K562 (cell line): ENCODE data around the gene PLCD4. TPM values are rescaled to one million over a fixed set of nuclear protein-coding genes. Genes with fewer than 3 reads are reported as not detected.

Experiments used
- ARHGAP35 ChIP-seq: fragments of 450-650 bp; IDR thresholded peaks from 2 replicates; pipeline ENCODE4 v1.6.1; 2018; ENCODE audit not compliant: partially characterized antibody
- C11orf30 ChIP-seq: fragments of 450-650 bp; IDR thresholded peaks from 2 replicates; pipeline ENCODE4 v1.6.1; 2016; ENCODE audit warnings: low read depth, mild to moderate bottlenecking
- CREB1 ChIP-seq, 2 experiments: sonication (generic) in 1 of 2; formaldehyde crosslinking in 1 of 2; IDR thresholded peaks; 2 replicates each; pipeline versions ENCODE4 v1.6.1 to v1.8.0; 2012 to 2022; ENCODE audit warnings: inconsistent platforms in 1 of 2, mild to moderate bottlenecking in 1 of 2, missing genetic modification reagents in 1 of 2, moderate library complexity in 1 of 2
- ETV5 ChIP-seq: sonication (generic); formaldehyde crosslinking; IDR thresholded peaks from 2 replicates; pipeline ENCODE4 v1.4.0; 2020; ENCODE audit warnings: low read depth, mild to moderate bottlenecking, missing genetic modification reagents
- HDGF ChIP-seq: fragments of 450-650 bp; IDR thresholded peaks from 2 replicates; pipeline ENCODE4 v1.6.1; 2016
- MTF1 ChIP-seq: fragments of 250-450 bp; sonication (Bioruptor Pico); IDR thresholded peaks from 2 replicates; pipeline ENCODE4 v1.9.0; 2021; ENCODE audit warnings: moderate library complexity, mild to moderate bottlenecking, inconsistent platforms, borderline replicate concordance
- ZBTB8A ChIP-seq: fragments of 450-650 bp; IDR thresholded peaks from 2 replicates; pipeline ENCODE4 v1.6.1; 2018; ENCODE audit warnings: mild to moderate bottlenecking, moderate library complexity; ENCODE audit not compliant: partially characterized antibody
- ZNF140 ChIP-seq: fragments of 250-450 bp; sonication (Bioruptor Pico); IDR thresholded peaks from 2 replicates; pipeline ENCODE4 v1.8.0; 2021; ENCODE audit warnings: moderate library complexity, mild to moderate bottlenecking, inconsistent platforms
- ZNF165 ChIP-seq: fragments of 250-450 bp; sonication (Bioruptor Pico); IDR thresholded peaks from 2 replicates; pipeline ENCODE4 v1.4.0; 2020; ENCODE audit warnings: borderline replicate concordance
- ZNF174 ChIP-seq: fragments of 250-450 bp; sonication (Bioruptor Pico); IDR thresholded peaks from 2 replicates; pipeline ENCODE4 v1.4.0; 2020; ENCODE audit warnings: mild to moderate bottlenecking
- ZNF586 ChIP-seq: fragments of 450-650 bp; formaldehyde crosslinking; conservative IDR thresholded peaks from 2 replicates; pipeline ENCODE4 v1.4.0; 2020; ENCODE audit warnings: mild to moderate bottlenecking, moderate library complexity
- ZNF778 ChIP-seq: fragments of 450-650 bp; formaldehyde crosslinking; IDR thresholded peaks from 2 replicates; pipeline ENCODE4 v1.4.0; 2020; ENCODE audit warnings: mild to moderate bottlenecking, moderate library complexity
- polyA plus RNA-seq, 8 experiments: library from polyadenylated mRNA; depleted of rRNA in 4 of 8; stranded (reverse) in 5 of 8; unstranded in 3 of 8; fragments of >200 nt; fragmentation: Nextera tagmentation in 2 of 8; fragmentation: Illumina TruSeq in 1 of 8; extraction: Ambion mirVana in 2 of 8; extraction: Trizol in 1 of 8; gene quantifications; 2 replicates each; pipeline versions ENCODE4 v1.2.1 to v1.2.3, GENCODE V29; 2011 to 2014; ENCODE audit warnings: inconsistent platforms in 1 of 8, missing spikeins in 1 of 8
- total RNA-seq, 7 experiments: library from RNA; depleted of rRNA in 6 of 7; stranded (reverse); fragments of >200 nt in 6 of 7; fragmentation: Illumina TruSeq in 2 of 7; extraction: Trizol in 2 of 7; gene quantifications; 2 replicates each; pipeline versions ENCODE4 v1.2.1 to v1.2.3, GENCODE V29; 2011 to 2021; ENCODE audit warnings: low replicate concordance in 1 of 7
- TF ChIP-seq, protein P1 (sequence below), 2 experiments: fragments of 450-650 bp in 1 of 2; IDR thresholded peaks; 2 replicates each; pipeline ENCODE4 v1.6.1; 2011 to 2017; ENCODE audit warnings: low read depth in 2 of 2, antibody characterized with exemption in 1 of 2, borderline replicate concordance in 1 of 2, low read length in 1 of 2, mild to moderate bottlenecking in 1 of 2, mixed read lengths in 1 of 2; ENCODE audit not compliant: control insufficient read depth in 1 of 2
- TF ChIP-seq, protein P2 (sequence below): sonication (generic); formaldehyde crosslinking; IDR thresholded peaks from 2 replicates; pipeline ENCODE4 v1.8.0; 2022; ENCODE audit warnings: mild to moderate bottlenecking, missing genetic modification reagents
- TF ChIP-seq, protein P3 (sequence below): fragments of 450-650 bp; IDR thresholded peaks from 2 replicates; pipeline ENCODE4 v1.6.1; 2017; ENCODE audit warnings: antibody characterized with exemption
- TF ChIP-seq, protein P4 (sequence below): fragments of 450-650 bp; IDR thresholded peaks from 2 replicates; pipeline ENCODE4 v1.6.1; 2016
- TF ChIP-seq, protein P5 (sequence below): IDR thresholded peaks from 2 replicates; pipeline ENCODE4 v1.6.1; 2014; ENCODE audit warnings: antibody characterized with exemption

The PLCD4 gene
- total and polyA plus RNA-seq, 9 of the 15 experiments (the other 6 are each of a cell fraction or from before 2014, with no cell fraction given) = 0.13 to 0.38 TPM; not detected in 7

DNA sequence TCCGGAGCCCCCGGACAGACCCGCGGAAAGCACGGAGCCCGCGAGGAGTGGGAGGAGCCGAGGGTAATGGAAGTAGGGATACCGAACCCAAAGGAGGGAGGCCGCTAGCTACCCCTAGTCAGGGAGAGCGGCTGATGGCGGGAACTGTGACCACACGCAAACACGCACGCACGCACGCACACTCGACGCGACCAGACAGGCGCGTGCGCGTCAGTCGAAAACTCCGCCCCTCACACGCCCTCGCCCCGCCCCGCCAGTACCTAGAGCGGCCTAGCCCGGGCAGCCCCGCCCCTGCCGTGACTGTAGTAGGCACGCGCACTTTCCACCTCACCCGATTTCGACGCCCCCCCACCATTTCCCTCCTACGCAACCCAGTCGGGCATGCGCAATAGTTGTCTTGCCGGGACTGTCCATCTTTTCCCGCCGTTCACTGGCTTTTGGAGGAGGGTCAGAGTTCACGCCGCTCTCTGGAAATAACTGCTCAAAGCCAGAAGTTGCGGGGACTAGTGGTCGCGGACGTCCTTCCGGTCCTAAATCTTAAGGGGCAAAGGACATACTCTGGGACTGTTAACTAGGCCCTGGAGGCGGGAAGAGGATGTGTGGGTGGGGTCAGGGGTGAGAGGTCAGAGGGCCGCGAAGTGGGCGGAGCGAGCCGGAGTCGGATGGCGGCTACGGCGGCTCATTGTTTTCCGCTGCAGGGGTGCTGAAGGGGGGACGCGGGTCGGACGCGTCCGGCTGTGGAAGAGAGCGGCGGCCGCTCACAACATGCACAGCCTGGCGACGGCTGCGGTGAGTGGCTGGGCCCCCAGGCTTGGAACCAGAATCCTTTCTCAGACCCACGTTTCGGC is 39.3 kb upstream of the PLCD4 start, which contains the start of the genes CNOT9 and USP37 (continued):
- TF ChIP-seq CREB1 (IDR thresholded peaks at IDR 0.05) = peak; percentile 86
- TF ChIP-seq CREB1 (CRISPR knock-in tag; IDR thresholded peaks at IDR 0.05) = peak; percentile 88
- TF ChIP-seq ETV5 (CRISPR knock-in tag) = no peak; the same call in 1 of the 2 replicates
- TF ChIP-seq, protein P1, sequence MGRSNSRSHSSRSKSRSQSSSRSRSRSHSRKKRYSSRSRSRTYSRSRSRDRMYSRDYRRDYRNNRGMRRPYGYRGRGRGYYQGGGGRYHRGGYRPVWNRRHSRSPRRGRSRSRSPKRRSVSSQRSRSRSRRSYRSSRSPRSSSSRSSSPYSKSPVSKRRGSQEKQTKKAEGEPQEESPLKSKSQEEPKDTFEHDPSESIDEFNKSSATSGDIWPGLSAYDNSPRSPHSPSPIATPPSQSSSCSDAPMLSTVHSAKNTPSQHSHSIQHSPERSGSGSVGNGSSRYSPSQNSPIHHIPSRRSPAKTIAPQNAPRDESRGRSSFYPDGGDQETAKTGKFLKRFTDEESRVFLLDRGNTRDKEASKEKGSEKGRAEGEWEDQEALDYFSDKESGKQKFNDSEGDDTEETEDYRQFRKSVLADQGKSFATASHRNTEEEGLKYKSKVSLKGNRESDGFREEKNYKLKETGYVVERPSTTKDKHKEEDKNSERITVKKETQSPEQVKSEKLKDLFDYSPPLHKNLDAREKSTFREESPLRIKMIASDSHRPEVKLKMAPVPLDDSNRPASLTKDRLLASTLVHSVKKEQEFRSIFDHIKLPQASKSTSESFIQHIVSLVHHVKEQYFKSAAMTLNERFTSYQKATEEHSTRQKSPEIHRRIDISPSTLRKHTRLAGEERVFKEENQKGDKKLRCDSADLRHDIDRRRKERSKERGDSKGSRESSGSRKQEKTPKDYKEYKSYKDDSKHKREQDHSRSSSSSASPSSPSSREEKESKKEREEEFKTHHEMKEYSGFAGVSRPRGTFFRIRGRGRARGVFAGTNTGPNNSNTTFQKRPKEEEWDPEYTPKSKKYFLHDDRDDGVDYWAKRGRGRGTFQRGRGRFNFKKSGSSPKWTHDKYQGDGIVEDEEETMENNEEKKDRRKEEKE (IDR thresholded peaks at IDR 0.05; ENCODE audit: borderline replicate concordance in 1 of 2, control insufficient read depth in 1 of 2, low read depth in 2 of 2, low read length in 1 of 2) = peak in 1 of 2 experiments; percentile 60; a peak in 1 of 4 replicates
- TF ChIP-seq, protein P2, sequence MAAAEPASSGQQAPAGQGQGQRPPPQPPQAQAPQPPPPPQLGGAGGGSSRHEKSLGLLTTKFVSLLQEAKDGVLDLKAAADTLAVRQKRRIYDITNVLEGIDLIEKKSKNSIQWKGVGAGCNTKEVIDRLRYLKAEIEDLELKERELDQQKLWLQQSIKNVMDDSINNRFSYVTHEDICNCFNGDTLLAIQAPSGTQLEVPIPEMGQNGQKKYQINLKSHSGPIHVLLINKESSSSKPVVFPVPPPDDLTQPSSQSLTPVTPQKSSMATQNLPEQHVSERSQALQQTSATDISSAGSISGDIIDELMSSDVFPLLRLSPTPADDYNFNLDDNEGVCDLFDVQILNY (CRISPR knock-in tag) = no peak; the same call in 1 of the 2 replicates
- TF ChIP-seq, protein P3, sequence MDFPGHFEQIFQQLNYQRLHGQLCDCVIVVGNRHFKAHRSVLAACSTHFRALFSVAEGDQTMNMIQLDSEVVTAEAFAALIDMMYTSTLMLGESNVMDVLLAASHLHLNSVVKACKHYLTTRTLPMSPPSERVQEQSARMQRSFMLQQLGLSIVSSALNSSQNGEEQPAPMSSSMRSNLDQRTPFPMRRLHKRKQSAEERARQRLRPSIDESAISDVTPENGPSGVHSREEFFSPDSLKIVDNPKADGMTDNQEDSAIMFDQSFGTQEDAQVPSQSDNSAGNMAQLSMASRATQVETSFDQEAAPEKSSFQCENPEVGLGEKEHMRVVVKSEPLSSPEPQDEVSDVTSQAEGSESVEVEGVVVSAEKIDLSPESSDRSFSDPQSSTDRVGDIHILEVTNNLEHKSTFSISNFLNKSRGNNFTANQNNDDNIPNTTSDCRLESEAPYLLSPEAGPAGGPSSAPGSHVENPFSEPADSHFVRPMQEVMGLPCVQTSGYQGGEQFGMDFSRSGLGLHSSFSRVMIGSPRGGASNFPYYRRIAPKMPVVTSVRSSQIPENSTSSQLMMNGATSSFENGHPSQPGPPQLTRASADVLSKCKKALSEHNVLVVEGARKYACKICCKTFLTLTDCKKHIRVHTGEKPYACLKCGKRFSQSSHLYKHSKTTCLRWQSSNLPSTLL = no peak
- no peak for TF ChIP-seq ZBTB8A
- no peak for TF ChIP-seq ARHGAP35
- TF ChIP-seq, protein P4, sequence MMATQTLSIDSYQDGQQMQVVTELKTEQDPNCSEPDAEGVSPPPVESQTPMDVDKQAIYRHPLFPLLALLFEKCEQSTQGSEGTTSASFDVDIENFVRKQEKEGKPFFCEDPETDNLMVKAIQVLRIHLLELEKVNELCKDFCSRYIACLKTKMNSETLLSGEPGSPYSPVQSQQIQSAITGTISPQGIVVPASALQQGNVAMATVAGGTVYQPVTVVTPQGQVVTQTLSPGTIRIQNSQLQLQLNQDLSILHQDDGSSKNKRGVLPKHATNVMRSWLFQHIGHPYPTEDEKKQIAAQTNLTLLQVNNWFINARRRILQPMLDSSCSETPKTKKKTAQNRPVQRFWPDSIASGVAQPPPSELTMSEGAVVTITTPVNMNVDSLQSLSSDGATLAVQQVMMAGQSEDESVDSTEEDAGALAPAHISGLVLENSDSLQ = peak; percentile 82
- TF ChIP-seq ZNF165 (CRISPR knock-in tag) = no peak
- no peak for TF ChIP-seq ZNF778 (CRISPR knock-in tag)
- TF ChIP-seq C11orf30 = no peak
- TF ChIP-seq, protein P5, sequence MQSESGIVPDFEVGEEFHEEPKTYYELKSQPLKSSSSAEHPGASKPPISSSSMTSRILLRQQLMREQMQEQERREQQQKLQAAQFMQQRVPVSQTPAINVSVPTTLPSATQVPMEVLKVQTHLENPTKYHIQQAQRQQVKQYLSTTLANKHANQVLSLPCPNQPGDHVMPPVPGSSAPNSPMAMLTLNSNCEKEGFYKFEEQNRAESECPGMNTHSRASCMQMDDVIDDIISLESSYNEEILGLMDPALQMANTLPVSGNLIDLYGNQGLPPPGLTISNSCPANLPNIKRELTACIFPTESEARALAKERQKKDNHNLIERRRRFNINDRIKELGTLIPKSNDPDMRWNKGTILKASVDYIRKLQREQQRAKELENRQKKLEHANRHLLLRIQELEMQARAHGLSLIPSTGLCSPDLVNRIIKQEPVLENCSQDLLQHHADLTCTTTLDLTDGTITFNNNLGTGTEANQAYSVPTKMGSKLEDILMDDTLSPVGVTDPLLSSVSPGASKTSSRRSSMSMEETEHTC = no peak; the same call in 1 of the 2 replicates
- no peak for TF ChIP-seq ZNF140 (CRISPR knock-in tag)
- no peak for TF ChIP-seq ZNF586 (CRISPR knock-in tag)
- no peak for TF ChIP-seq MTF1
- TF ChIP-seq HDGF = no peak
- no peak for TF ChIP-seq ZNF174 (CRISPR knock-in tag)
